PC-3 (cell line): ENCODE measurements around the gene CFTR. TPM values are rescaled to one million over a fixed set of nuclear protein-coding genes. Genes with fewer than 3 reads are reported as not detected.

Experiments
- ATAC-seq: fragments of 200-7000 bp; cut with Tn5 transposase; 2 replicates; pipeline ENCODE4 v1.9.1; 2020; ENCODE audit warnings: mild to moderate bottlenecking, moderate library complexity
- BruUV-seq: library from RNA; stranded (reverse); fragments of 400-500 nt; replicated peaks from 2 replicates; lab custom pipeline; 2021; lab: Mats Ljungman, UMichigan
- CTCF ChIA-PET: fragments of 300-600 bp; sonication (Branson Sonifier 250); formaldehyde crosslinking; loops from one replicate; lab custom pipeline; 2022; ENCODE audit warnings: antibody characterized with exemption; lab: Charles Lee
- POLR2A ChIA-PET: fragments of 300-600 bp; sonication (Branson Sonifier 250); formaldehyde crosslinking; loops from one replicate; lab custom pipeline; 2022; ENCODE audit warnings: antibody characterized with exemption; ENCODE audit not compliant: unreplicated experiment; lab: Charles Lee
- DNase-seq: peaks from one replicate; pipeline ENCODE4 v3.0.0-alpha.2; 2015
- H2AFZ ChIP-seq: fragments of 300-600 bp; sonication (generic); 2 replicates; pipeline ENCODE4 v1.6.0; 2016; ENCODE audit warnings: antibody characterized with exemption, low read length
- H3F3A ChIP-seq: fragments of 300-600 bp; sonication (generic); one replicate; pipeline ENCODE4 v1.6.0; 2017; ENCODE audit warnings: antibody characterized with exemption, low read length, control low read depth, mild to moderate bottlenecking; ENCODE audit not compliant: unreplicated experiment
- H3K27ac ChIP-seq: fragments of 300-600 bp; sonication (generic); 2 replicates; pipeline ENCODE4 v1.5.1; 2016; ENCODE audit warnings: mild to moderate bottlenecking, low read length
- H3K27me3 ChIP-seq: fragments of 300-600 bp; sonication (generic); 2 replicates; pipeline ENCODE4 v1.6.1; 2016; ENCODE audit warnings: low read length, mixed read lengths
- H3K36me3 ChIP-seq: fragments of 300-600 bp; sonication (generic); 2 replicates; pipeline ENCODE4 v1.6.1; 2016; ENCODE audit warnings: low read depth, mixed run types, low read length, mixed read lengths
- H3K4me1 ChIP-seq: fragments of 300-600 bp; sonication (generic); 2 replicates; pipeline ENCODE4 v1.5.1; 2016; ENCODE audit warnings: low read length; ENCODE audit not compliant: insufficient read depth
- H3K4me2 ChIP-seq: fragments of 300-600 bp; sonication (generic); 2 replicates; pipeline ENCODE4 v1.6.0; 2016; ENCODE audit warnings: low read length
- H3K4me3 ChIP-seq: fragments of 300-600 bp; sonication (generic); 2 replicates; pipeline ENCODE4 v1.5.1; 2016; ENCODE audit warnings: mild to moderate bottlenecking, low read length, mixed read lengths
- H3K79me2 ChIP-seq: fragments of 300-600 bp; sonication (generic); 2 replicates; pipeline ENCODE4 v1.6.1; 2017; ENCODE audit warnings: low read length, mixed read lengths
- H3K9ac ChIP-seq: fragments of 300-600 bp; sonication (generic); 2 replicates; pipeline ENCODE4 v1.6.0; 2016; ENCODE audit warnings: mild to moderate bottlenecking, low read length
- H3K9me2 ChIP-seq: fragments of 300-600 bp; sonication (generic); replicated peaks from 2 replicates; pipeline ENCODE4 v1.6.1; 2016; ENCODE audit warnings: mixed run types, low read length, mixed read lengths
- H3K9me3 ChIP-seq: fragments of 300-600 bp; sonication (generic); 2 replicates; pipeline ENCODE4 v1.6.1; 2016; ENCODE audit warnings: low read length, mixed read lengths
- H4K20me1 ChIP-seq: fragments of 300-600 bp; sonication (generic); 2 replicates; pipeline ENCODE4 v1.6.1; 2016; ENCODE audit warnings: low read length, mixed read lengths
- EZH2 ChIP-seq: fragments of 300-600 bp; sonication (generic); IDR thresholded peaks from one replicate; pipeline ENCODE4 v1.6.1; 2017; ENCODE audit warnings: antibody characterized with exemption, mild to moderate bottlenecking, low read length; ENCODE audit not compliant: unreplicated experiment
- EZH2phosphoT487 ChIP-seq: fragments of 300-600 bp; sonication (generic); IDR thresholded peaks from 2 replicates; pipeline ENCODE4 v1.6.1; 2018; ENCODE audit warnings: mild to moderate bottlenecking, antibody characterized with exemption, low read length, borderline replicate concordance
- intact Hi-C: fragments of 100-400 bp; cut with micrococcal nuclease; formaldehyde crosslinking; loops from 2 replicates; pipeline ENCODE4 v1.9.0; 2023
- total RNA-seq: library from RNA; depleted of rRNA; stranded (reverse); fragments of >200 nt; gene quantifications from 2 replicates; pipeline ENCODE4 v1.2.3, GENCODE V29; 2014
- TF ChIP-seq, protein P1 (sequence below): fragments of 300-600 bp; sonication (generic); conservative IDR thresholded peaks from 2 replicates; pipeline ENCODE4 v1.5.1; 2017; ENCODE audit warnings: antibody characterized with exemption, low read depth, mild to moderate bottlenecking, low read length

CFTR gene
- total RNA-seq, 1 experiment from 2014 or later, result not detected

- Histone ChIP-seq H3K36me3 (no peaks in the 10 kb centered on the region), H3K27me3 (no peaks in the 10 kb centered on the region), H4K20me1 (no peaks in the 10 kb centered on the region), H2AFZ (no peak overlapping the region), H3K27ac (no peak overlapping the region), H3K9ac (no peak overlapping the region), H3K4me1 (no peaks in the 10 kb centered on the region), H3K4me3 (no peak overlapping the region), H3K9me3 (no peaks in the 10 kb centered on the region), H3K79me2 (no peaks in the 10 kb centered on the region), H3K4me2 (no peak overlapping the region), H3K9me2 (no peaks in the 10 kb centered on the region), H3F3A (no peaks in the 10 kb centered on the region)
- CTCF ChIA-PET, result no interaction called here
- no peak for TF ChIP-seq EZH2phosphoT487
- TF ChIP-seq, protein P1, sequence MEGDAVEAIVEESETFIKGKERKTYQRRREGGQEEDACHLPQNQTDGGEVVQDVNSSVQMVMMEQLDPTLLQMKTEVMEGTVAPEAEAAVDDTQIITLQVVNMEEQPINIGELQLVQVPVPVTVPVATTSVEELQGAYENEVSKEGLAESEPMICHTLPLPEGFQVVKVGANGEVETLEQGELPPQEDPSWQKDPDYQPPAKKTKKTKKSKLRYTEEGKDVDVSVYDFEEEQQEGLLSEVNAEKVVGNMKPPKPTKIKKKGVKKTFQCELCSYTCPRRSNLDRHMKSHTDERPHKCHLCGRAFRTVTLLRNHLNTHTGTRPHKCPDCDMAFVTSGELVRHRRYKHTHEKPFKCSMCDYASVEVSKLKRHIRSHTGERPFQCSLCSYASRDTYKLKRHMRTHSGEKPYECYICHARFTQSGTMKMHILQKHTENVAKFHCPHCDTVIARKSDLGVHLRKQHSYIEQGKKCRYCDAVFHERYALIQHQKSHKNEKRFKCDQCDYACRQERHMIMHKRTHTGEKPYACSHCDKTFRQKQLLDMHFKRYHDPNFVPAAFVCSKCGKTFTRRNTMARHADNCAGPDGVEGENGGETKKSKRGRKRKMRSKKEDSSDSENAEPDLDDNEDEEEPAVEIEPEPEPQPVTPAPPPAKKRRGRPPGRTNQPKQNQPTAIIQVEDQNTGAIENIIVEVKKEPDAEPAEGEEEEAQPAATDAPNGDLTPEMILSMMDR, result no peak
- TF ChIP-seq EZH2, result no peak
- ATAC-seq, result no peak
- BruUV-seq, result no TSS peak
- intact Hi-C loops, result no loop called here
- DNase-seq, result no peak
- POLR2A ChIA-PET, result no interaction called here
Measured at GRCh38 chr7:117689406-117689805, 209.6 kb downstream of the CFTR start.

DNA sequence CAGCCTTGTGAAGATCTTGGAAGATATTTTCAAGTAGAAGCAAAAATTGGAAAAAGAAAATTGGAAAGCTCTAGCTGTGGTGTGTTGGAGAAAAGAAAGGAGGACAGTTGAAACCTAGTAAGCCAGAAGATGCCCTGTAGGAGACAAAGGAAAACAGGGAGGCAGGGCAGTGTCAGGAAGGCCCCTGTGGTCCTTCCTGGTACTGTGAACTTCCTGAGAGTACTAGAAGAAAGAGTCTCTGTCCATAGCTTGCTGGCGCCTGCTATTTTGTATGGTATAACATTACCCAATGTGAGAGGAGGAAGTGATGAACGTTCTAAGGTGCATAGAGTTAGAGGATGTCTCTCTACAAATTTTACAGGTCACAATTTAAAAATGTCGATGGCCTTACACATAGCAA lies 210.3 kb downstream of the CFTR start:
- no peaks in the 10 kb centered on the region for H3K36me3 ChIP-seq
- no peaks in the 10 kb centered on the region for H3K9me3 ChIP-seq
- H3K4me3 ChIP-seq, result no peak overlapping the region
- H3K9me2 ChIP-seq, result no peaks in the 10 kb centered on the region
- POLR2A ChIA-PET, result no interaction called here
- no peak overlapping the region for H3K9ac ChIP-seq
- TF ChIP-seq EZH2, result no peak
- TF ChIP-seq, protein P1, result no peak
- TF ChIP-seq EZH2phosphoT487, result no peak
- no peak overlapping the region for H2AFZ ChIP-seq
- no peak overlapping the region for H3K4me2 ChIP-seq
- DNase-seq, result no peak
- no peaks in the 10 kb centered on the region for H3F3A ChIP-seq
- no peaks in the 10 kb centered on the region for H3K27me3 ChIP-seq
- H4K20me1 ChIP-seq, result no peaks in the 10 kb centered on the region
- intact Hi-C loops, result no loop called here
- H3K27ac ChIP-seq, result no peak overlapping the region
- no peaks in the 10 kb centered on the region for H3K79me2 ChIP-seq
- CTCF ChIA-PET, result no interaction called here
- no TSS peak for BruUV-seq
- H3K4me1 ChIP-seq, result no peaks in the 10 kb centered on the region
- ATAC-seq, result no peak; the same call in 1 of the 2 replicates

DNA sequence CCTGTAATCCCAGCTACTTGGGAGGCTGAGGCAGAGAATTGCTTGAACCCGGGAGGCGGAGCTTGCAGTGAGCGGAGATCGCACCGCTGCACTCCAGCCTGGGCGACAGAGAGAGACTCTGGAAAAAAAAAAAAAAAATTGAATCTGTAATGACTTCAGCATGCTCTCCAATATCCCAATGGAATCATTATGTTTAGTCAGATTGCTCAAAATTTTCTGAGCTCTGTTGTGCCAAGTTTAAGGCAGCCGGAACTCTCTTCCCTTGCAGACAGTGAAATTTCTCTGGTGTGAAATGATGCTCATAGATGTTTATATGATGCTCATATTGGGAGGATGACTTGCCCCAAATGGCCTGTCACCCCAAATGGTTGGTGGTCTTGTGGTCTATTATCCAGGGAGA lies 212.5 kb downstream of the CFTR start:
- Histone ChIP-seq H3K4me1 (no peaks in the 10 kb centered on the region), H3F3A (no peaks in the 10 kb centered on the region), H3K79me2 (no peaks in the 10 kb centered on the region), H3K4me2 (no peak overlapping the region), H3K9me2 (no peaks in the 10 kb centered on the region), H3K36me3 (no peaks in the 10 kb centered on the region), H3K4me3 (no peak overlapping the region), H3K9me3 (no peaks in the 10 kb centered on the region), H4K20me1 (no peaks in the 10 kb centered on the region), H3K9ac (no peak overlapping the region), H2AFZ (no peak overlapping the region), H3K27ac (no peak overlapping the region), H3K27me3 (no peaks in the 10 kb centered on the region)
- DNase-seq (no peak), ATAC-seq (no peak)
- POLR2A ChIA-PET, result no interaction called here
- no TSS peak for BruUV-seq
- CTCF ChIA-PET, result no interaction called here
- TF ChIP-seq EZH2 (no peak), EZH2phosphoT487 (no peak)
- TF ChIP-seq, protein P1, result no peak
- intact Hi-C loops, result no loop called here
